GM19240 (cell line): Measurements from ENCODE around the gene RCCD1.

Experiments
- DNase-seq: peaks from one replicate; pipeline ENCODE4 v3.0.0; 2011; ENCODE audit warnings: low spot score; ENCODE audit not compliant: insufficient read length

RCCD1 gene

DNA sequence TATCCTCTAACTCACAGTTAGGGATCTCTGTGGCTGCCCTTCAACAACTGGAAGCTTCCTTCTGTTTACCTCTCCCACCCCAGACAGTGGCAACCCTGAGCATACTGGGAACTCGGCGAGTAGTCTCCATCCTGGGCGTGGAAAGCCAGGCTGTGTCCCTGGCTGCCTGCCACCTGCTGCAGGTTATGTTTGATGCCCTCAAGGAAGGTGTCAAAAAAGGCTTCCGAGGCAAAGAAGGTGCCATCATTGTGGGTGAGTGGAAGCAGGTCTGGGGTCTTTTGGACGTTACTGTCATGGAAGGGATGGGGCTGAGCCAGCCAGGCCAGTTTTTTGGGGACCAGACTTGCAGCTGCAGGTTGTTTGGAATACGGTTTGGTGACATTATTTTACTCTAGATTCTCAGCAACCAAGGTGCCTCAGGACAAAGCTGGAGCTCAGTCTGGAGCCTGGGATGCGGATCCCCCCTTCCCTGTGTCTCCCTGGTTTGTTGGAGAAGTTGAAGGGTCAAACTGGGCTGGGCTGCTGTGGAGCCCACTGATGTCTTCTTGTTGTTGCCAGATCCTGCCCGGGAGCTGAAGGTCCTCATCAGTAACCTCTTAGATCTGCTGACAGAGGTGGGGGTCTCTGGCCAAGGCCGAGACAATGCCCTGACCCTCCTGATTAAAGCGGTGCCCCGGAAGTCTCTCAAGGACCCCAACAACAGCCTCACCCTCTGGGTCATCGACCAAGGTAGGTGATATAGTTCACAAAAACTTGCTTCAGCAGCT, 12.1 kb upstream of the RCCD1 start:
- no peak for DNase-seq

DNA sequence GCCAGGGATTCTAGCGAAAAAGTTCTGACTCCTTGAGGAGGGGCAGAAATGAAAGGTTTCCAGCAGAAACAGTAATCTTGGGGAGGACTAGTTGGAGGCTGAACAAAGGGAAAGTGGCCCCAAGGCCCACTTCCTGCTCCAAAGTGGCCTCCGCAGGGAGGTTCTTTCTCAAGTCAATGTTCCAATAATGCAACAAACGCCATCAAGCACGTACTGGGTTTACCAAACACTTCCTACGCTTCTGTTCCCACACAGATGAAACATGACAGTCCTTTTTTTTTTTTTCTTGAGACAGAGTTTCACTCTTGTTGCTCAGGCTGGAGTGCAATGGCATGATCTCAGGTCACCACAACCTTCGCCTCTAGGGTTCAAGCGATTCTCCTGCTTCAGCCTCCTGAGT, 9.6 kb upstream of the RCCD1 start:
- DNase-seq = no peak

DNA sequence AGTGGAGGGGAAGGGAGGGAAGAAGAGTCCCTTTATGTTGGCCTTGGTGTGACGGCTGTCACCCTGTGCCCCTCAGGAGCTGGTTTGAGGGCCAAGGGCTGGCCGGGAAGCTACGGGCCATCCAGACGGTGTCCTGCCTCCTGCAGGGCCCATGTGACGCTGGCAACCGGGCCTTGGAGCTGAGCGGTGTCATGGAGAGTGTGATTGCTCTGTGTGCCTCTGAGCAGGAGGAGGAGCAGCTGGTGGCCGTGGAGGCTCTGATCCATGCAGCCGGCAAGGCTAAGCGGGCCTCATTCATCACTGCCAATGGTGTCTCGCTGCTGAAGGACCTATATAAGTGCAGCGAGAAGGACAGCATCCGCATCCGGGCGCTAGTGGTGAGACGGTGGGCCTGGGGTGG, 8.1 kb upstream of the RCCD1 start:
- DNase-seq = no peak

DNA sequence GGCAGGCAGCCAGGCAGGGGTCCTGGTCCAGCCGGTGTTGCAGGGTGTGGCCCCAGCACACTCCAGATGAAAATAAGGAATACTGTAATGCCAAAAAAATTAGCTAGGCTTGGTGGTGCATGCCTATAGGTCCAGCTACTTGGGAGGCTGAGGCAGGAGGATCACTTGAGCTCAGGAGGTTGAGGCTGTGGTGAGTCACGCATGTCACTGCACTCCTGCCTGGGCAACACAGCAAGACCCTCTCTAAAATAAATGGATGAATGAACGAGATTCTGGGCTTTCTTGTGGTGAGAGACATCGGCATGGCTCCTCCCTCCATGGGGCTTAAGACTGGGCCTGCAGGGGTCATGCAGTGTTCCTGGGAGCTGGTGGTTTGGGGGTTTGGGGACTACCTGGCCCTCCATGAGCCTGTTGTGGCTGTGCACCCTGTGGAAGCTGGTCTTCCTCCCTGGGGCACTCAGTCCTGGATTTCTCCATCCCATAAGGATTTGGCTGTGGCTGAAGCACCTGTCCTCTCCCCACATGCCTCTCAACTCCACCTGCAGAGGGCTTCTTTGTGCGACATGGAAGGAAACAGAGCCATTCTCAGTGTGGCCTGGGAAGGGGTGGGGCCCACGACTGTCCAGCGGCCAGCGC, 7.6 kb upstream of the RCCD1 start:
- DNase-seq = no peak

DNA sequence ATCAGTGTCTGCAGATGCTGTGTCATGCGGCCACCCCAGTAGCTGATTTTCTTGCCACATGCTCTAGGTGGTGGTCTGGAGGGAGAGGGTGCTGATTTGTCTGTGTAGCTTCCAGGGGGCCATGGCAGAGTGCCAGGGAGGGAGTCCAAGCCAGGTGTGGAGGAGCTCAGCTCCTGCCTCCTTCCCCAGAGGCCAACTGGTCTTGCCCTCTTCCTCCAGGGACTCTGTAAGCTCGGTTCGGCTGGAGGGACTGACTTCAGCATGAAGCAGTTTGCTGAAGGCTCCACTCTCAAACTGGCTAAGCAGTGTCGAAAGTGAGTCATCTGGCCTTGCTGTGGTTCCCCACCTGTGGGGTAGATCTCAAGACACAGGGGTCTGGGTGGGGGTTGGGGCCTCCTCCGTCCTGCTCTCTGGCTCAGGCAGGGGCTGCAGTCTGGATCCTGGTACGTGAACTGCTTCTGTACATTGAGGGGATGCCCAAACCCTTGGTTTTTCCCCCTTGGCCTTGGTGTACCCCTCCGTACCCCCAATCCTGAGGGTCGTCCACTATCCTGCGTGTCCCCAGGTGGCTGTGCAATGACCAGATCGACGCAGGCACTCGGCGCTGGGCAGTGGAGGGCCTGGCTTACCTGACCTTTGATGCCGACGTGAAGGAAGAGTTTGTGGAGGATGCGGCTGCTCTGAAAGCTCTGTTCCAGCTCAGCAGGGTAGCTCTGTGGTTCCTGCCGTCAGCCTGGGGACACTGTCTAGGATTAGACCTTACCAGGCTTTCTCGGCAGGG, 6.9 kb upstream of the RCCD1 start:
- DNase-seq = no peak

GRCh38 chr15:90948506-90948905, 6.2 kb upstream of the RCCD1 start:
- no peak for DNase-seq

DNA sequence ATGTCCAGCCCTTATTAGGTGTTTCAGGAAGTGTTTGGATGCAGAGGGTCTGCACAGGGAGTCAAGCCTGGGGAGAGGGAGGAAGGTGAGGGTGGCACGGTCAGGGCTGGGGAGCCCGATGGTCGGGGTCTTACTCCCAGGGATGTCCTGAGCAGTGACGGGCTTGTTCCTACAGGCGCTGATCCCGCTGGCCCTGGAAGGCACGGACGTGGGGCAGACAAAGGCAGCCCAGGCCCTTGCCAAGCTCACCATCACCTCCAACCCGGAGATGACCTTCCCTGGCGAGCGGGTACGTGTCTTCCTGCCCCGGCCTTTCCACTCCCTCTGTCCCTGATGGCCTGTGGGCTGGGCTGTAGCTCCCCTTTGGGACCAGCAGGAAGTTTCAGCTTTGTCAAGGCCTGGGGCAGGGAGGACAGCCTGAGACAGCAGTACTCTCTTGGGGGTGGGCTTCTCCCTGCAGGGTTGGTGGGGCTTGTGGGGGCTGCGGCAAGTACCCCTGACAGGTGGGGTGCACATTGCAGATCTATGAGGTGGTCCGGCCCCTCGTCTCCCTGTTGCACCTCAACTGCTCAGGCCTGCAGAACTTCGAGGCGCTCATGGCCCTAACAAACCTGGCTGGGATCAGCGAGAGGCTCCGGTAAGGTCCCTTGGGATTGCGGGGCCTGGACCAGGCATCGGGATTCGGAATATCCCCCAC, 4.6 kb upstream of the RCCD1 start:
- no peak for DNase-seq

DNA sequence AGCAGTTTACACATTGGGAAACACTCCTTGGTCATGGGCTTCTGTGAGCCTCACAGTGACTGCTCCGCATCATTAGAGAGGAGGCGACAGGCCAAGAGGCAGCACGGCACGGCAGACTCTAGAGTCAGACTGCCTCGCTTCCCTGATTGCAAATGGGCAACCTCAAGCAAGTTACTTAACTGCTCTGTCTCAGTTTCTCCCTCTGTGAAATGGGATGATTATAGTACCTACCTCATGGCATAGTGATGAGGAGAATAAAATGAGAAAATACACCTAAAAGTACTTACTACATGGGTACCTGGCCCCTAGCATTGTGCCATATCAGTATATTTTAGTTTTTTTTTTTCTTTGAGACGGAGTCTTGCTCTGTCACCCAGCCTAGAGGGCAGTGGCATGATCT, 4.0 kb upstream of the RCCD1 start:
- no peak for DNase-seq

GRCh38 chr15:90952901-90953677, 1.6 kb upstream of the RCCD1 start:
- DNase-seq = no peak

GRCh38 chr15:90953947-90954711, 555 bp upstream of the RCCD1 start:
- DNase-seq = no peak

DNA sequence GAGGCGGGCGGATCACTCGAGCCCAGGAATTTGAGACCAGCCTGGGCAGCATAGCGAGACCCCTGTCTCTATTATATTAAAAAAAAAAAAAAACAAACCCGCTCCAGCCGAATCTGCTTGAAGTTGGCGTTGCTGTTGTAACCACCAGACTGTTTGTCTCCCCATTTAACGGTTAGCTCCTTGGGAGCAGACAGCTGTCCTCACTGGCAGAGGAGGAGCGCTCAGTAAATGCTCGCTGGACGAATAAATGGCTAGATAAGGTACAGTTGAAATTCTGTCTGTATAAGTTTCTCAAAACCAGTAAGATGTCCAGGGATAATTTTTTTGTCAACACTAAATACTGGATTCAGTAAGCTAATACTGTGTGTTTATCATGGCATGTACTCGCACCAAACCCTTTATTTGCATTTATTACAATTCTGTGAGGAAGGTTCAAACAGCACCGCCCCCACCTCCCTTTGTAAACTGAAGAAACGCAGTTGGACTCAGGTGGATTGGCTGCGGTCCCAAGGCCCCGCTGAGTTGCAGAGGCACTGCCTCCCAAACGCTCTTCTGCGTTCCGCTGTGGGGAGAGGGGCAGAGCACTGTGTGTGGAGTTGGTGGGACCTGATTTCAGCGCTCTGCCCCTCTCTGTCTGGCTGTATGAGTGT, 1.1 kb downstream of the RCCD1 start:
- DNase-seq = no peak

DNA sequence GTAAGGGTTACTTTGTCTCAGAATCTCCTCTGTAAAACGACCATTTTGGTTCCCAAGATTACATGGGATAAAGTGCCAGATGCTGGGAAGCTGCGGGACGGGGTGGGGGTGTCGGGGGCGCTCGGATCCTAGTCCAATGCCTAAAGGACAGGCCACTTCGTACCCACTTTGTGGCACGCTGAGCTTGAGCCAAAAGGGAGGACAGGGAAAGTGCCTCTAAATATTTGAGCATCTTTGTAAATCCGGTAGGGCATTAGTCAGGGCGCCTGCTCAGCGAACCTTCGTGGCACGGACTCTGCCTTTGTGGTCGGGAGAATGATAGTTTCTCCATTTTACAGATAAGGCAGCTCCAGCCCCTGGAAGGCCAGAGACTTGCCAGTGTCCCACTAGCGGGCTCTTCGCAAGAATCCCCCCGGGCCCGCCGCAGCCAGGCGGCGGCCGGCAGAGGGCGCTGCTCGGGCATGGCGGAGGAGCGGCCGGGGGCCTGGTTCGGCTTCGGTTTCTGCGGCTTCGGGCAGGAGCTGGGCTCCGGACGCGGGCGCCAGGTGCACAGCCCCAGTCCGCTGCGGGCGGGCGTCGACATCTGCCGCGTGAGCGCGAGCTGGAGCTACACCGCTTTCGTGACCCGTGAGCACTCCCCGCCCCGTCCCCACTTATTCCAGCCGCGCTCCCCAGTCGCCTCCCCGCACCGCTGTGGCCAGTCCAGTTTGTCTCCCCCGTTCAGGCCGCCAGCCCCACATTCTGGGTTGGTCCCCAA, 1.8 kb downstream of the RCCD1 start:
- DNase-seq = peak; percentile 71

- no peak for DNase-seq
Observed at GRCh38 chr15:90957031-90957790, 2.5 kb downstream of the RCCD1 start.

- DNase-seq = no peak
Observed at GRCh38 chr15:90957791-90958190, 3.1 kb downstream of the RCCD1 start.

DNA sequence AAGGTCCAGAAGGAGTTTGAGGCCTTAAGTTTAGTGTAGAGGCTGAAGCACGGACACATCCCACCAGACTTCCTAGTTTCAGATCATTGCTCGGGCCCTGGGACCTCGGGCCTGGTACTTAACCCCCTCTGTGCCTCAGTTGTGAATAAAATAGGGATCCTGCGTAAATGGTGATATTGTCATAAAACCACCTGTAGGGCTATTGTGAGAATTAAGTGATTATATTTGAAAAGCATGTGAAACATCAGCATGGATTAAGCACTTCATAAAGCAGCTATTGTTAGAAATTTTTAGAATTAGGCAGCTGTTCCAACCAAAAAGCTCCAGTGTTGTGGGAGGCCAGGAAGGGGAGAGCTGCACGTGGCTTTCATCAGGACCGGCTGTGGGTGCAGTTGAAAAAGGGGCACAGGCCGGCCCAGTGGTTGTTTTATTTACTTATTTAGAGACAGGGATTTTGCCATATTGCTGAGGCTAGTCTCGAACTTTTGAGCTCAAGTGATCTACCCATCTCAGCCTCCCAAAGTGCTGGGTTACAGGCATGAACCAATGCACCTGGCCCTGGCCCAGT, 4.4 kb downstream of the RCCD1 start:
- no peak for DNase-seq

DNA sequence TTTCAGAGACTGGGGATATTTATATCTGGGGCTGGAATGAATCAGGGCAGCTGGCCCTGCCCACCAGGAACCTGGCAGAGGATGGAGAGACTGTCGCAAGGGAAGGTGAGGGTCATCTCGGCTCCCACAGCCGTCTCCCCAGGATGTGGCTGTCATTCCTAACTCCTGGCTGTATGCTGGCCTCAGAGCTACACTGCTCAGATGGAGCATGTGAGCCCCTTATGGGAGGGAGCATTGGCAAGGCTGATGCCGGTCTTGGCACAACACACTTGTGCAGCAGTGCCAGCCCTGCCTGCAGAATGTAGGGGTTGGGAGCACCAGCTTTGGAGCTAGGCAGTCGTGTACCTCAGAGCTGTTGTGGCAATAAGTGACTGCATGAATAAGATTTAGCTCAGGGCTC, 5.2 kb downstream of the RCCD1 start:
- no peak for DNase-seq

- DNase-seq = no peak
Observed at GRCh38 chr15:90960298-90961091, 5.8 kb downstream of the RCCD1 start.
